ENCODE measurements around the gene F2R.
A peak's percentile ranks its signal among the peaks of the same experiment; 100 is the strongest.
"Not testable (repeated sequence)": the region's sequence is repeated elsewhere in the genome, so short reads cannot be mapped to it uniquely, and the experiment has no call there.

F2R gene

DNA sequence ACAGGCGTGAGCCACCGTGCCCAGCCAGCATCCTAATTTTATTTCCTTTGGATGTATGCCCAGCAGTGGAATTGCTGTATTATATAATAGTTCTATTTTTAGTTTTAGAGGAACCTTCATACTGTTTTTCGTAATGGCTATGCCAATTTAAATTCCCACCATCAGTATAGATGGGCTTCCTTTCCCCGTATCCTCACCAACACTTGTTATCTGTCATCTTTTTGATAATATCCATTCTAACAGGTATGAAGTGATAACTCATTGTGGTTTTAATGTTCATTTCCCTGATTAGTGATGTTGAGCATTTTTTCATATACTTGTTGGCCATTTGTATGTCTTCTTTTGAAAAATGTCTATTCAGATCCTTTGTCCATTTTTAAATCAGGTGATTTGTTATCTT lies 13.0 kb downstream of the F2R start:
- Mint-ChIP-seq H3K4me3 (no peak overlapping the region), H3K27ac (no peak overlapping the region), H3K4me1 (no peaks in the 10 kb centered on the region), H3K9me3 (peaks cover 21% of the 10 kb centered on the region), H3K27me3 (peaks cover 3% of the 10 kb centered on the region), H3K36me3 (peaks cover 10% of the 10 kb centered on the region)

DNA sequence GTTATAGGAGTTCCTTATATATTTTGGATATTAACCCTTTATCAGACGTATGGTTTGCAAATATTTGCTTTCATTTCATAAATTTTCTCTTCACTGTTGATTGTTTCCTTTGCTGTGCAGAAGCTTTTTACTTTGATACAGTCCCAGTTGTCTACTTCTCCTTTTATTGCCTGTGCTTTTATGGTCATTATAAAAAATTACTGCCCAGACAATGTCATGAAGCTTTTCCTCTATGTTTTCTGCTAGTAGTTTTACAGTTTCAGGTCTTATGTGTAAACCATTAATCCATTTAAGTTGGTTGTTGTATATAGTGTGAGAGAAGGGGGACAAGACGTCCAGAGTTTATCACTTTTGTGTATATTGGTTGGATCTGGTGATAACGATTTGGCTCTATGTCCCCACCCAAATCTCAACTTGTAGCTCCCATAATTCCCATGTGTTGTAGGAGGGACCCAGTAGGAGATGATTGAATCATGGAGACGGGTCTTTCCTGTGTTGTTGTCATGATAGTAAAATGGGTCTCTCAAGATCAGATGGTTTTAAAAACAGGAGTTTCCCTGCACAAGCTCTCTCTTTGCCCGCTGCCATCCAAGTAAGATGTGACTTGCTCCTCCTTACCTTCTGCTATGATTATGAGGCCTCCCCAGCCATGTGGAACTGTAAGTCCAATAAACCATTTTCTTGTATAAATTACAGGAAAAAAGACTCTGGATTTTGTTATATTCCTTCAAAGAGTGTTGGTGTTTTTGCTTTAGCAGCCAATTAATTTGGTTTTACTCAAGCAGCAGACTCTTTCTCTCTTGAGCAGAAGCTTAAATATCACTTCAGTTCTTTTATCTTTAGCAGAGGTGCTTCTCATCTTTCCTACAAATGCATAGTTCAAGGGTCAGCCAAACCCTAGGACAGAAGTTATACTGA lies 13.7 kb downstream of the F2R start:
- H3K9me3 Mint-ChIP-seq: peaks cover 21% of the 10 kb centered on the region
- no peak overlapping the region for H3K27ac Mint-ChIP-seq
- H3K36me3 Mint-ChIP-seq: peaks cover 10% of the 10 kb centered on the region
- peaks cover 3% of the 10 kb centered on the region for H3K27me3 Mint-ChIP-seq
- H3K4me3 Mint-ChIP-seq: no peak overlapping the region
- no peaks in the 10 kb centered on the region for H3K4me1 Mint-ChIP-seq

DNA sequence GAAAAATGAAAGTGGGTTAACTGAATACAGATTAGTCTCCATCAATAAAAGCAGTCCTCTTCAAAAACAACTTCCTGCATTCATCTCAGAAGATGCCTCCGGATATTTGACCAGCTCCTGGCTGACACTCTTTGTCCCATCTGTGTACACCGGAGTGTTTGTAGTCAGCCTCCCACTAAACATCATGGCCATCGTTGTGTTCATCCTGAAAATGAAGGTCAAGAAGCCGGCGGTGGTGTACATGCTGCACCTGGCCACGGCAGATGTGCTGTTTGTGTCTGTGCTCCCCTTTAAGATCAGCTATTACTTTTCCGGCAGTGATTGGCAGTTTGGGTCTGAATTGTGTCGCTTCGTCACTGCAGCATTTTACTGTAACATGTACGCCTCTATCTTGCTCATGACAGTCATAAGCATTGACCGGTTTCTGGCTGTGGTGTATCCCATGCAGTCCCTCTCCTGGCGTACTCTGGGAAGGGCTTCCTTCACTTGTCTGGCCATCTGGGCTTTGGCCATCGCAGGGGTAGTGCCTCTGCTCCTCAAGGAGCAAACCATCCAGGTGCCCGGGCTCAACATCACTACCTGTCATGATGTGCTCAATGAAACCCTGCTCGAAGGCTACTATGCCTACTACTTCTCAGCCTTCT lies 16.6 kb downstream of the F2R start:
- peaks cover 10% of the 10 kb centered on the region for H3K36me3 Mint-ChIP-seq

DNA sequence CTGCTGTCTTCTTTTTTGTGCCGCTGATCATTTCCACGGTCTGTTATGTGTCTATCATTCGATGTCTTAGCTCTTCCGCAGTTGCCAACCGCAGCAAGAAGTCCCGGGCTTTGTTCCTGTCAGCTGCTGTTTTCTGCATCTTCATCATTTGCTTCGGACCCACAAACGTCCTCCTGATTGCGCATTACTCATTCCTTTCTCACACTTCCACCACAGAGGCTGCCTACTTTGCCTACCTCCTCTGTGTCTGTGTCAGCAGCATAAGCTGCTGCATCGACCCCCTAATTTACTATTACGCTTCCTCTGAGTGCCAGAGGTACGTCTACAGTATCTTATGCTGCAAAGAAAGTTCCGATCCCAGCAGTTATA lies 17.1 kb downstream of the F2R start:
- H3K4me1 Mint-ChIP-seq: peaks cover 5% of the 10 kb centered on the region
- no peak overlapping the region for H3K4me3 Mint-ChIP-seq
- peaks cover 10% of the 10 kb centered on the region for H3K36me3 Mint-ChIP-seq
- H3K27ac Mint-ChIP-seq: no peak overlapping the region
- peaks cover 3% of the 10 kb centered on the region for H3K27me3 Mint-ChIP-seq
- H3K9me3 Mint-ChIP-seq: peaks cover 21% of the 10 kb centered on the region

More for the DNA sequence above, 16.6 kb downstream of the F2R start:
- peaks cover 21% of the 10 kb centered on the region for H3K9me3 Mint-ChIP-seq
- no peak overlapping the region for H3K27ac Mint-ChIP-seq
- H3K4me3 Mint-ChIP-seq: no peak overlapping the region
- peaks cover 5% of the 10 kb centered on the region for H3K4me1 Mint-ChIP-seq
- H3K27me3 Mint-ChIP-seq: peaks cover 3% of the 10 kb centered on the region

DNA sequence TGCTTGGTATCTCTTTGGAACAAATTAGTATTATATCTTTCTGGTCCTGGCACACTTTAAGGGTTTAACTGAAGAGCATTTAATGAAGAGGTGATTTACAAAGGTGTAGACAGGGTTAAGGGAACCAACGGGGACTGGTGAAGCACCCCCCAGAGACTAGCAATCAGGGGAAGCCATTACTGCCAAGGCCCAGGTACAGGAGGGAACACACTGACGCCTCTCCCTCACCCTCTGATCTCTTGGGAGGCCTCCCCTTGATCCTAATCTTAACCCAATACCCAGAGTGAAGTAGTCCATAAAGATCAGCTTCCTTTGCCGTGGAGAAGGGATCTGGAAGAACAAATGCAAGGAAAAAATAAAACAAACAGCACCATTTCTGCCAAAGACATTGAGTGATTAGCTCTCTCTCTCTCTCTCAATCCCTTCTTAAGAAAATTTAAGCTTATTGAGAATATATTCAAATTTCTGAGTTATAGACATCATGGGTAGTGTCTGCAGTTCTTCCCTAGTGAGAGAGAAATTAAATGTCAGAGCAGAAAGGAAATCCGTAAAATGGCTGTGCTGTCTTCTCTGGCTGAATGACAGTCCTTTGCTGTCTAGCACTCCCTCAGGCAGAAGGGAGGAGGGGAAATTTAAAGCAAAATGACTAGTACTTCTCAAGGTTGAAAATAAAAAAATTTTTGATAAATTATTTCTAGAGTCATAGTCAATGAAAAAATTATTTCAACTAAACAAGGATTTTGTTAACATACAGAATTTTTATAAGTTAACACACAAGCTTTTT lies 20.0 kb downstream of the F2R start:
- Mint-ChIP-seq H3K27ac (no peak overlapping the region), H3K27me3 (peaks cover 3% of the 10 kb centered on the region), H3K9me3 (no peaks in the 10 kb centered on the region), H3K36me3 (no peaks in the 10 kb centered on the region), H3K4me1 (peaks cover 23% of the 10 kb centered on the region), H3K4me3 (no peak overlapping the region)

DNA sequence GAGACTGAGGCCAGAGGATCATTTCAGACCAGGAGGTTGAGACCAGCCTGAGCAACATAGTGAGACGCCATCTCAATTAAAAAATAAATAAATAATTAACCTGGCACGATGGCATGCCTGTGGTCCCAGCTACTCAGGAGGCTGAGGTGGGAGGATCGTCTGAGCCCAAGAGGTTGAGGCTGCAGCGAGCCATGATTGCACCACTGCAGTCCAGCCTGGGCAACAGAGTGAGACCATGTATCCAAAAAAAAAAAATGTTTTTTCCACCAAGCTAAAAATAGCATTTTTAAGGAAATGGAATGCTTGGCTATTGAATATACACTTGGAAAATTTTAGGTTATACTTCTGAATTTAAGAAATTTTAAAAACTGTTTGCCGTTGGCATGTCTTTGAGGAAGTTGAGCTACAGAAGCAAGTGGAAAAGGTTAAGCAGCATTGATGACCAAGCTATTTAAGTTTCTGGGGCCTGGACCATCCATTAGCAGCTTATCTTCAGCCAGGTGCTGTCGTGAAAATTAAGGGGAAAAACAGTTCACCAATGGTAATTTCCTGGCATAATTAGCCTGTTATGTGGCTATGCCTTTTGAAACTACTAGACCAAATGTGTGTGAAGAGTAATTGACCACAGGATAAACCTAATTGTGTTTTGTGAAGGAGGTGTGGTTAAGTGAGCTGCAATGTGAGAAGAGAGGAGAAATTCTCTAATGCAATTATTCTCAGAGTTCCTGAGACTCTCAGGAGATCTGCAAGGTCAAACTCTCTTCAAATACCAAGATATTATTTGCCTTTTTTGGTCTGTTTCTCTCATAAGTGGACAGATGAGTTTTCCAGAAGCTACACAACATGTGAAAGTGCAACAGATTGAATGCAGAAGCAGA lies 21.0 kb downstream of the F2R start:
- peaks cover 3% of the 10 kb centered on the region for H3K27me3 Mint-ChIP-seq
- H3K4me1 Mint-ChIP-seq: peaks cover 23% of the 10 kb centered on the region
- peak overlapping the region; percentile 41 for H3K27ac Mint-ChIP-seq
- H3K4me3 Mint-ChIP-seq: peak overlapping the region; percentile 13
- no peaks in the 10 kb centered on the region for H3K9me3 Mint-ChIP-seq
- no peaks in the 10 kb centered on the region for H3K36me3 Mint-ChIP-seq

DNA sequence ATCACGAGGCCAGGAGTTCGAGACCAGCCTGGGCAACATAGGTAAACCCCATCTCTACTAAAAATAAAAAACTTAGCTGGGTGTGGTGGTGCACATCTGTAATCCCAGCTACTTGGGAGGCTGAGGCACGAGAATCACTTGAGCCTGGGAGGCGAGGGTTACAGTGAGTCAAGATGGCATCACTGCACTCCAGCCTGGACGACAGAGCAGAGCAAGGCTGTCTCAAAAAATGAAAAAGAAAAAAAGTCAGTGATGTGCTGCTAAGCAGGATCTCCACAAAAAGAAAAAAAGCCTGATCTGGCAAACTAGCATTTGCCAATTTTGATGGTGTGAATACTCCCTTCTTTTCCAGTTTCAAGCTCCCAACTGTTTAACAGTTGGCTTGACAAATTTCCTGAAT lies 21.9 kb downstream of the F2R start:
- no peak overlapping the region for H3K4me3 Mint-ChIP-seq
- H3K27me3 Mint-ChIP-seq: peaks cover 3% of the 10 kb centered on the region
- peaks cover 23% of the 10 kb centered on the region for H3K4me1 Mint-ChIP-seq
- H3K9me3 Mint-ChIP-seq: no peaks in the 10 kb centered on the region
- no peaks in the 10 kb centered on the region for H3K36me3 Mint-ChIP-seq
- H3K27ac Mint-ChIP-seq: no peak overlapping the region

DNA sequence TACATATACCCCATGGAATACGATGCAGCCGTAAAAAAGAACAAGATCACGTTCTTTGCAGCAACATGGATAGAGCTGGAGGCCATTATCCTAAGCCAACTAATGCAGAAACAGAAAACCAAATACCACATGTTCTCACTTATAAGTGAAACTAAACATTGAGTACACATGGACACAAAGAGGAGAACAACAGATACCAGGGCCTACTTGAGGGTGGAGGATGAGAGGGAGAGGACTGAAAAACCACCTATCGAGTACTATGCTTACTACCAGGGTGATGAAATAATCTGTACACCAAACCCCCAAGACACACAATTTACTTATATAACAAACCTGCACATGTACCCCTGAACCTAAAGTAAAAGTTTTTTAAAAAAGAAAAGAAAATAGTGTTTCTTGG lies 25.6 kb downstream of the F2R start:
- H3K36me3 Mint-ChIP-seq, H3K27me3 Mint-ChIP-seq, H3K27ac Mint-ChIP-seq, H3K9me3 Mint-ChIP-seq, H3K4me3 Mint-ChIP-seq: not testable (repeated sequence)
- H3K4me1 Mint-ChIP-seq: peaks cover 23% of the 10 kb centered on the region

DNA sequence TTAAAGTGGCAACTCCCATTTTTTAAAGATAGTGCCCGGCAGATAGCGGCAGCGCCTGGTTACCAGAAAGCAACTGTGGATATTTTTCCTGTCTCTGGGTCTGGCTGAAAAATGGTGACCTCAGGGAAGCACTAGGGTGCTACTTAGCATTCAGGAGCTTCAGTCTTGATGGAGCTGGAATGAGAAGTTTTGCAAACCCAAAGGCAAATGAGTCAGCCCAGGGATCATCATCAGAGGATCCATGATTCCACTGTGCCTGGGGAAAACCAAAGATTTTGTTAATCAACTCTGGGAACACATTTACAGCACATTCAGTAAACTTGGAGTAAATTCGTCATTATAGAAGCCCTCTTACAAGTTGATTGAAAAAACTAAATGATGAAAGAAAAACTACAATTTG lies 26.7 kb downstream of the F2R start:
- peaks cover 18% of the 10 kb centered on the region for H3K4me1 Mint-ChIP-seq
- H3K4me3 Mint-ChIP-seq: no peak overlapping the region
- no peaks in the 10 kb centered on the region for H3K27me3 Mint-ChIP-seq
- no peak overlapping the region for H3K27ac Mint-ChIP-seq
- H3K36me3 Mint-ChIP-seq: no peaks in the 10 kb centered on the region
- no peaks in the 10 kb centered on the region for H3K9me3 Mint-ChIP-seq

DNA sequence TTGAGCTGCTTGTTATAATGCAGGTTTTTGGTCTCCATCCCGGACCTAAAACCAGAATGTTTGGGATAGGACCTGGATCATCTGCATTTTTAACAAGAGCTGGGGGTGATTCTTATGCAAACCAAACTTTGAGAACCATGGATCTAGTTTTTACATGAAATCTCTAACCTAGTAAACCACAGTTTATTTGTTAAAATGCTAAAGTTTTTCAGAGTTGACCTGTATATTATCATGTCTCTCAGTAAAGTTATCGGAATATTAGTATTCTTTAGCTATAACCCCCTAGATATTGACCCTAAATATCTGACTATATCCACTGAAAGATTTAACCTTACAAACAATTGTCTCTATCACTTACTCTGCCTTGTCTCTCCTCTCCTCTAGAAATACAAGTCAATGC lies 28.7 kb downstream of the F2R start:
- H3K9me3 Mint-ChIP-seq: no peaks in the 10 kb centered on the region
- H3K36me3 Mint-ChIP-seq: no peaks in the 10 kb centered on the region
- no peak overlapping the region for H3K4me3 Mint-ChIP-seq
- H3K27me3 Mint-ChIP-seq: peaks cover 1% of the 10 kb centered on the region
- H3K4me1 Mint-ChIP-seq: peaks cover 1% of the 10 kb centered on the region
- H3K27ac Mint-ChIP-seq: no peak overlapping the region

DNA sequence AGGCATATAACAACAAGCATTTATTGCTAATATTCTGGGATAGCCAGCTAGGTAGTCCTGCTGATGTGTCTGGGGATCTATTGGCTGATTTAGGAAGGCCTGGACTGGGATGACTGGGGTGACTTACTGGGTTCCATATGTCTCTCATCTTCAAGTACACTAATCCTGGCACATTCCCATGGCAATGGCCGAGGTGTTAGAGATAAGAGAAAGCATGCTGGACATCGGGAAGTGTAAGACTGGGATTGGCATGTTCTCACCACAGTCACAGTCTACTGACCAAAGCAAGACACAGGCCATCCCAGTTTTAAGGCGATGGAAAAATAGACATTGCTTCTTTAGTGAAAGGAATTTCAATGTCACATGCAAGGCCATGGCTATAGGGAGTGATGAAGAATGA lies 29.7 kb downstream of the F2R start:
- no peak overlapping the region for H3K27ac Mint-ChIP-seq
- H3K4me1 Mint-ChIP-seq: no peaks in the 10 kb centered on the region
- no peaks in the 10 kb centered on the region for H3K9me3 Mint-ChIP-seq
- no peak overlapping the region for H3K4me3 Mint-ChIP-seq
- no peaks in the 10 kb centered on the region for H3K36me3 Mint-ChIP-seq
- peaks cover 4% of the 10 kb centered on the region for H3K27me3 Mint-ChIP-seq

DNA sequence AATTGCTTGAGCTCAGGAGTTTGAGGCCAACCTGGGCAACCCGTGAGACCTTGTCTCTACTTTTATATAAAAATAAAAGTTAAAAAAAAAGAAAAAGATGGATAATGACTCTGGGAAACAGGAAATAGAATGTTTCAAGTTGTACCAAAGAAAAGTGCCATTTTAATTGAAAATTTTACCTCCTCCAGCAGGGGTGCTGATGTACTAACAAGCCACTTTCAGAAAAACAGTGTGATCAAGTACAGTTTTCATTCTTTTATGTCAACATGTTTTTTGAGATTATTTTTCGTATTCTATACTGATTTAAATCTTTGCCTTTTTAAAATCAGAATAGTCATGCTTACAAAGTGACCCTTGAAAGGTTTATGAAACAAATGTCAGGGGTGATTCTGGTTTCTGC lies 30.8 kb downstream of the F2R start:
- Mint-ChIP-seq H3K4me1 (no peaks in the 10 kb centered on the region), H3K36me3 (no peaks in the 10 kb centered on the region), H3K27ac (no peak overlapping the region), H3K27me3 (peaks cover 5% of the 10 kb centered on the region), H3K9me3 (no peaks in the 10 kb centered on the region), H3K4me3 (no peak overlapping the region)

DNA sequence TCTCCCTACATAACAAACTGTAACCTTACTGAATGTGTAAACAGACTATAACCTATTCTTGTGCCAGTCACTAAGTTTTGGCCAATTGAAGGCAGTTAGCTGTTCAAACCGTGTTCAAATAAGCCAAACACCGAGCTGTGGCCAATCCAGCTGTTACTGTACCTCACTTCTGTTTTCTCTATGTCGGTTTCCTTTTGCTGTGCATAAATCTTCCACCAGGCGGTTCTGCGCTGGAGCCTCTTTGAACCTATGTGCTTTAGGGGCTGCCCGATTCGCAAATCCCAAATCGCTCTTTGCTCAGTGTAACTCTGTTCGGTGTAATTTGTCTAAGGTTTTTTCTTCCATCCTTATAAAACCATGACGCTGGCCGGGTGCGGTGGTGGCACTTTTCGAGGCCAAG lies 31.8 kb downstream of the F2R start:
- H3K9me3 Mint-ChIP-seq: no peaks in the 10 kb centered on the region
- no peaks in the 10 kb centered on the region for H3K36me3 Mint-ChIP-seq

DNA sequence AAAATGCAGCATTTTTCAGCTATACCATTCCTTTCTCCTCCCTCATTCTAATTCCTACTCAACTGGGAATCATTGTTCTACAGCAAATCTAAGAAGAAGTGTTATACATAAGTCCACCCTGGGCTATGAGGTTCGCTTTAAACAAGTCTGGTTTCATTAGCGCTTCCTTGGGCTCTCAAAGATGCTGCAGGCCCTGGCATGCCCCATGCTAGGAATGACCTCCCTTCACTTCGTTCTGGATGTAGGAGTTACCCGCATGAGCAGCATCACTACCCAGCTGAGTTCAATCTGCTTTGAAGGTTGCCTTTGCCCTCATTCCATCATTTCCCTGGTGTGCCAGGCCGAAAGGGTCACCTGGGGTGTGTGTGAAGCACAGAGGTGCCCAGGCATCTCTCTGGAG lies 35.4 kb downstream of the F2R start:
- H3K36me3 Mint-ChIP-seq: no peaks in the 10 kb centered on the region
- no peaks in the 10 kb centered on the region for H3K9me3 Mint-ChIP-seq
- H3K4me1 Mint-ChIP-seq: no peaks in the 10 kb centered on the region
- H3K27ac Mint-ChIP-seq: no peak overlapping the region
- H3K27me3 Mint-ChIP-seq: peaks cover 5% of the 10 kb centered on the region
- H3K4me3 Mint-ChIP-seq: no peak overlapping the region

More for the DNA sequence above, 31.8 kb downstream of the F2R start:
- no peak overlapping the region for H3K4me3 Mint-ChIP-seq
- peak overlapping the region; percentile 30 for H3K27ac Mint-ChIP-seq
- no peaks in the 10 kb centered on the region for H3K4me1 Mint-ChIP-seq
- peaks cover 5% of the 10 kb centered on the region for H3K27me3 Mint-ChIP-seq

DNA sequence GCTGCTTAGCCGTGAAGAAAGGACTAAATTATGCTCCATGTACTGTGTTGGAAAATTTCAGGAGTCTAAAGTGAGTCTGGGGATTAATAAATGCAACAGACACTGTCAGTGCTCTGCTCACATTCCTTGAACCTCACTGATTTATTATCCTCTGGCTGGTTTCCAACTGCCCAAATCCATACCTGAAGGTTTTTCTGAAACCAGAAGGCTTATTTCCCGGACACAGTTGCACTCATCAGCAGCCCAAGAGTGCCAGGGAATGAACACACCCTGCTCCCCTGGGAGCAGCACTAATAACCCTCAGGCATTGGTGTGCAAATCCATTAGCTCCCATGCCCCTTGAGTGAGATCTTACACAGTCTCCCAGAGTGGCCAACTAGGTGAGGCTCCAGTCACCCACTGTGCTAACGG lies 38.7 kb downstream of the F2R start:
- no peaks in the 10 kb centered on the region for H3K9me3 Mint-ChIP-seq
- H3K27me3 Mint-ChIP-seq: peaks cover 4% of the 10 kb centered on the region

More for the DNA sequence above, 38.7 kb downstream of the F2R start:
- Mint-ChIP-seq H3K4me3 (no peak overlapping the region), H3K36me3 (no peaks in the 10 kb centered on the region), H3K4me1 (no peaks in the 10 kb centered on the region), H3K27ac (no peak overlapping the region)
